CD8-positive, alpha-beta memory T cell (primary cell): Measurements from ENCODE around the gene PTPN3. TPM values are rescaled to one million over a fixed set of nuclear protein-coding genes. Genes with fewer than 3 reads are reported as not detected.
"Not testable (repeated sequence)": the region's sequence is repeated elsewhere in the genome, so short reads cannot be mapped to it uniquely, and the experiment has no call there.

Source experiments
- CTCF ChIA-PET: fragments of 350-600 bp; sonication (Branson Sonifier 250); formaldehyde crosslinking; loops from one replicate; lab custom pipeline; 2021; ENCODE audit warnings: antibody characterized with exemption; lab: Charles Lee
- POLR2A ChIA-PET: fragments of 350-600 bp; sonication (Branson Sonifier 250); formaldehyde crosslinking; loops from one replicate; lab custom pipeline; 2021; ENCODE audit warnings: antibody characterized with exemption; lab: Charles Lee
- DNase-seq, 5 donors: peaks; one replicate each; pipeline versions ENCODE4 v3.0.0 to v3.0.0-alpha.2; 2020 to 2022; ENCODE audit warnings: mixed read lengths in 1 of 5
- H3K27ac ChIP-seq: one replicate; pipeline ENCODE4 v1.7.0; 2013; ENCODE audit warnings: low read depth, mild to moderate bottlenecking, low read length, moderate library complexity
- H3K27me3 ChIP-seq: 2 replicates; pipeline ENCODE4 v1.7.0; 2013; ENCODE audit warnings: low read length, mild to moderate bottlenecking; ENCODE audit not compliant: insufficient read depth, poor library complexity, severe bottlenecking
- H3K36me3 ChIP-seq: 2 replicates; pipeline ENCODE4 v1.7.0; 2013; ENCODE audit warnings: mild to moderate bottlenecking, low read length, moderate library complexity; ENCODE audit not compliant: insufficient read depth
- H3K4me1 ChIP-seq: 2 replicates; pipeline ENCODE4 v1.7.0; 2013; ENCODE audit warnings: mild to moderate bottlenecking, low read length, moderate library complexity; ENCODE audit not compliant: insufficient read depth
- H3K4me3 ChIP-seq: 2 replicates; pipeline ENCODE4 v1.7.0; 2013; ENCODE audit warnings: mild to moderate bottlenecking, low read length
- H3K9me3 ChIP-seq: 2 replicates; pipeline ENCODE4 v1.7.0; 2013; ENCODE audit warnings: mild to moderate bottlenecking, low read length
- H3K27ac Mint-ChIP-seq, 8 donors: one replicate each; pipeline ENCODE4 v1.8.0; 2020 to 2021; ENCODE audit warnings: mixed read lengths in 8 of 8, mild to moderate bottlenecking in 6 of 8, inconsistent platforms in 3 of 8, moderate library complexity in 3 of 8
- H3K27me3 Mint-ChIP-seq, 2 donors: one replicate each; pipeline ENCODE4 v1.8.0; 2020 to 2021; ENCODE audit warnings: mixed read lengths in 2 of 2, mild to moderate bottlenecking in 1 of 2, moderate library complexity in 1 of 2
- H3K36me3 Mint-ChIP-seq, 3 donors: one replicate each; pipeline ENCODE4 v1.8.0; 2020 to 2021; ENCODE audit warnings: mixed read lengths in 3 of 3, inconsistent platforms in 1 of 3, mild to moderate bottlenecking in 1 of 3
- H3K4me1 Mint-ChIP-seq, 3 donors: one replicate each; pipeline ENCODE4 v1.8.0; 2020 to 2021; ENCODE audit warnings: mixed read lengths in 3 of 3, inconsistent platforms in 1 of 3, mild to moderate bottlenecking in 1 of 3
- H3K4me3 Mint-ChIP-seq, 7 donors: one replicate each; pipeline ENCODE4 v1.8.0; 2020 to 2021; ENCODE audit warnings: mixed read lengths in 7 of 7, mild to moderate bottlenecking in 6 of 7, moderate library complexity in 4 of 7, inconsistent platforms in 2 of 7
- H3K9me3 Mint-ChIP-seq, 5 donors: one replicate each; pipeline ENCODE4 v1.8.0; 2020 to 2022; ENCODE audit warnings: mixed read lengths in 5 of 5, mild to moderate bottlenecking in 3 of 5, moderate library complexity in 2 of 5, inconsistent platforms in 1 of 5
- polyA plus RNA-seq: library from polyadenylated mRNA; unstranded; fragments of 300-500 nt; fragmentation: Illumina TruSeq; gene quantifications from one replicate; pipeline ENCODE4 v1.2.3, GENCODE V29; 2021
- total RNA-seq, 2 experiments: library from RNA; stranded (reverse); gene quantifications; one replicate each; pipeline ENCODE4 v1.2.3, GENCODE V29; 2021

PTPN3 gene
- total and polyA plus RNA-seq, 3 experiments from 2014 or later, result 0.29 to 0.48 TPM; not detected in 1

GRCh38 chr9:109379513-109379912 is 118.6 kb downstream of the PTPN3 start:
- POLR2A ChIA-PET, result no interaction called here
- Histone ChIP-seq H3K4me3 (no peak overlapping the region), H3K27ac (no peak overlapping the region), H3K9me3 (no peaks in the 10 kb centered on the region), H3K27me3 (no peaks in the 10 kb centered on the region), H3K4me1 (no peaks in the 10 kb centered on the region), H3K36me3 (no peaks in the 10 kb centered on the region)
- Mint-ChIP-seq H3K27ac (no peak overlapping the region), H3K36me3 (no peaks in the 10 kb centered on the region), H3K4me1 (no peaks in the 10 kb centered on the region), H3K4me3 (no peak overlapping the region), H3K9me3 (no peaks in the 10 kb centered on the region), H3K27me3 (peaks cover 6 to 17% of the 10 kb centered on the region in 2 donors)
- CTCF ChIA-PET, result no interaction called here
- no peak for DNase-seq

- Mint-ChIP-seq H3K9me3 (peaks cover 0 to 3% (median 0%) of the 10 kb centered on the region in 5 donors), H3K27me3 (peaks cover 5 to 17% of the 10 kb centered on the region in 2 donors), H3K36me3 (no peaks in the 10 kb centered on the region), H3K4me3 (no peak overlapping the region), H3K27ac (no peak overlapping the region), H3K4me1 (no peaks in the 10 kb centered on the region)
- DNase-seq, result no peak
- no peaks in the 10 kb centered on the region for H3K27me3 ChIP-seq
- no peaks in the 10 kb centered on the region for H3K9me3 ChIP-seq
- ChIA-PET POLR2A (no interaction called here), CTCF (no interaction called here)
- H3K27ac ChIP-seq, result no peak overlapping the region
- H3K4me1 ChIP-seq, result no peaks in the 10 kb centered on the region
- no peaks in the 10 kb centered on the region for H3K36me3 ChIP-seq
- H3K4me3 ChIP-seq, result no peak overlapping the region
Observed at GRCh38 chr9:109378316-109378715, 119.8 kb downstream of the PTPN3 start.

- ChIA-PET POLR2A (no interaction called here), CTCF (no interaction called here)
- H3K4me1 Mint-ChIP-seq, result no peaks in the 10 kb centered on the region
- no peak overlapping the region for H3K4me3 Mint-ChIP-seq
- H3K27me3 ChIP-seq, result no peaks in the 10 kb centered on the region
- H3K27ac Mint-ChIP-seq, result no peak overlapping the region
- H3K4me1 ChIP-seq, result no peaks in the 10 kb centered on the region
- H3K36me3 Mint-ChIP-seq, result no peaks in the 10 kb centered on the region
- no peak overlapping the region for H3K27ac ChIP-seq
- H3K36me3 ChIP-seq, result no peaks in the 10 kb centered on the region
- peaks cover 0 to 5% (median 4%) of the 10 kb centered on the region in 5 donors for H3K9me3 Mint-ChIP-seq
- H3K4me3 ChIP-seq, result no peak overlapping the region
- no peak for DNase-seq
- peaks cover 0 to 5% of the 10 kb centered on the region in 2 donors for H3K27me3 Mint-ChIP-seq
- no peaks in the 10 kb centered on the region for H3K9me3 ChIP-seq
Observed at GRCh38 chr9:109372246-109372645, 125.9 kb downstream of the PTPN3 start.

GRCh38 chr9:109371374-109371773 is 126.7 kb downstream of the PTPN3 start:
- POLR2A ChIA-PET, result no interaction called here
- no peaks in the 10 kb centered on the region for H3K27me3 ChIP-seq

GRCh38 chr9:109369285-109369684 is 128.8 kb downstream of the PTPN3 start:
- no peaks in the 10 kb centered on the region for H3K36me3 ChIP-seq
- DNase-seq, result no peak
- Mint-ChIP-seq H3K4me3 (no peak overlapping the region), H3K4me1 (no peaks in the 10 kb centered on the region), H3K9me3 (peaks cover 0 to 5% (median 4%) of the 10 kb centered on the region in 5 donors), H3K36me3 (no peaks in the 10 kb centered on the region), H3K27me3 (no peaks in the 10 kb centered on the region), H3K27ac (no peak overlapping the region)
- CTCF ChIA-PET, result no interaction called here
- H3K27ac ChIP-seq, result no peak overlapping the region
- POLR2A ChIA-PET, result no interaction called here
- H3K9me3 ChIP-seq, result no peaks in the 10 kb centered on the region
- H3K4me3 ChIP-seq, result no peak overlapping the region
- no peaks in the 10 kb centered on the region for H3K27me3 ChIP-seq
- no peaks in the 10 kb centered on the region for H3K4me1 ChIP-seq

More at GRCh38 chr9:109371374-109371773, 126.7 kb downstream of the PTPN3 start:
- CTCF ChIA-PET, result no interaction called here
- no peak for DNase-seq
- no peaks in the 10 kb centered on the region for H3K4me1 ChIP-seq
- Mint-ChIP-seq H3K36me3 (no peaks in the 10 kb centered on the region), H3K4me3 (no peak overlapping the region), H3K9me3 (peaks cover 0 to 5% (median 4%) of the 10 kb centered on the region in 5 donors), H3K27me3 (peaks cover 0 to 5% of the 10 kb centered on the region in 2 donors), H3K4me1 (no peaks in the 10 kb centered on the region), H3K27ac (no peak overlapping the region)
- H3K27ac ChIP-seq, result no peak overlapping the region
- no peak overlapping the region for H3K4me3 ChIP-seq
- H3K9me3 ChIP-seq, result no peaks in the 10 kb centered on the region
- no peaks in the 10 kb centered on the region for H3K36me3 ChIP-seq

GRCh38 chr9:109360771-109361170 is 137.3 kb downstream of the PTPN3 start:
- Histone ChIP-seq H3K27ac (no peak overlapping the region), H3K36me3 (no peaks in the 10 kb centered on the region), H3K4me3 (no peak overlapping the region), H3K27me3 (no peaks in the 10 kb centered on the region), H3K4me1 (no peaks in the 10 kb centered on the region), H3K9me3 (no peaks in the 10 kb centered on the region)
- Mint-ChIP-seq H3K4me3 (no peak overlapping the region), H3K27me3 (peaks cover 0 to 3% of the 10 kb centered on the region in 2 donors), H3K9me3 (peaks cover 0 to 6% (median 2%) of the 10 kb centered on the region in 5 donors), H3K27ac (no peak overlapping the region), H3K36me3 (no peaks in the 10 kb centered on the region), H3K4me1 (no peaks in the 10 kb centered on the region)
- ChIA-PET CTCF (no interaction called here), POLR2A (no interaction called here)
- no peak for DNase-seq

- H3K27me3 ChIP-seq, H3K4me3 ChIP-seq, H3K9me3 ChIP-seq, POLR2A ChIA-PET, H3K27me3 Mint-ChIP-seq, H3K9me3 Mint-ChIP-seq, DNase-seq, H3K4me1 Mint-ChIP-seq, H3K27ac Mint-ChIP-seq, H3K4me1 ChIP-seq, H3K36me3 Mint-ChIP-seq, CTCF ChIA-PET, H3K36me3 ChIP-seq, H3K4me3 Mint-ChIP-seq, H3K27ac ChIP-seq: not testable (repeated sequence)
Observed at GRCh38 chr9:109358968-109359603, 139.0 kb downstream of the PTPN3 start.

- no peak for DNase-seq
- H3K9me3 ChIP-seq, result no peaks in the 10 kb centered on the region
- ChIA-PET POLR2A (no interaction called here), CTCF (no interaction called here)
- peaks cover 2 to 4% of the 10 kb centered on the region in 2 donors for H3K27me3 Mint-ChIP-seq
- no peak overlapping the region for H3K4me3 Mint-ChIP-seq
- no peak overlapping the region for H3K27ac Mint-ChIP-seq
- no peaks in the 10 kb centered on the region for H3K4me1 ChIP-seq
- no peak overlapping the region for H3K4me3 ChIP-seq
- H3K36me3 Mint-ChIP-seq, result no peaks in the 10 kb centered on the region
- H3K36me3 ChIP-seq, result no peaks in the 10 kb centered on the region
- H3K27ac ChIP-seq, result no peak overlapping the region
- peaks cover 0 to 4% (median 2%) of the 10 kb centered on the region in 5 donors for H3K9me3 Mint-ChIP-seq
- no peaks in the 10 kb centered on the region for H3K27me3 ChIP-seq
- H3K4me1 Mint-ChIP-seq, result no peaks in the 10 kb centered on the region
Observed at GRCh38 chr9:109355564-109356297, 142.4 kb downstream of the PTPN3 start.
